Panc1 (cell line): ENCODE measurements around the gene SHB. TPM values are rescaled to one million over a fixed set of nuclear protein-coding genes. Genes with fewer than 3 reads are reported as not detected.

Experiments
- ATAC-seq: fragments of 200-7000 bp; cut with Tn5 transposase; 2 replicates; pipeline ENCODE4 v1.9.1; 2020; ENCODE audit warnings: mild to moderate bottlenecking, moderate library complexity
- BruUV-seq: library from RNA; stranded (reverse); fragments of 400-500 nt; replicated peaks from 2 replicates; lab custom pipeline; 2021; lab: Mats Ljungman, UMichigan
- CTCF ChIA-PET: fragments of 300-600 bp; sonication (Branson Sonifier 250); formaldehyde crosslinking; loops from one replicate; lab custom pipeline; 2022; ENCODE audit warnings: antibody characterized with exemption; lab: Charles Lee
- POLR2A ChIA-PET: fragments of 300-600 bp; sonication (Branson Sonifier 250); formaldehyde crosslinking; loops from one replicate; lab custom pipeline; 2022; ENCODE audit warnings: antibody characterized with exemption; lab: Charles Lee
- DNase-seq: peaks from one replicate; pipeline ENCODE4 v3.0.0-alpha.2; 2010; ENCODE audit warnings: low read depth, low spot score
- H3K27ac ChIP-seq: 2 replicates; pipeline ENCODE4 v1.5.1; 2011; ENCODE audit warnings: mild to moderate bottlenecking, low read length, inconsistent platforms
- H3K27me3 ChIP-seq: fragments of 200-500 bp; sonication (Bioruptor generic); 2 replicates; pipeline ENCODE4 v1.6.0; 2014; ENCODE audit warnings: low read length, inconsistent platforms; ENCODE audit not compliant: control insufficient read depth, insufficient read depth
- H3K36me3 ChIP-seq: fragments of 200-500 bp; sonication (Bioruptor generic); 2 replicates; pipeline ENCODE4 v1.5.1; 2014; ENCODE audit warnings: inconsistent platforms, mild to moderate bottlenecking, low read length, moderate library complexity; ENCODE audit not compliant: control insufficient read depth, insufficient read depth
- H3K4me1 ChIP-seq: 2 replicates; pipeline ENCODE4 v1.5.1; 2011; ENCODE audit warnings: inconsistent platforms, mild to moderate bottlenecking, low read length, moderate library complexity; ENCODE audit not compliant: control insufficient read depth, insufficient read depth
- H3K4me3 ChIP-seq, 2 experiments: 2 replicates each; pipeline ENCODE4 v1.5.1; 2011 to 2012; ENCODE audit warnings: low read depth in 2 of 2, low read length in 2 of 2, mild to moderate bottlenecking in 2 of 2, inconsistent platforms in 1 of 2, moderate library complexity in 1 of 2
- H3K9me3 ChIP-seq: fragments of 200-500 bp; sonication (Bioruptor generic); 2 replicates; pipeline ENCODE4 v1.5.1; 2014; ENCODE audit warnings: low read depth, mild to moderate bottlenecking, inconsistent platforms, low read length, moderate library complexity; ENCODE audit not compliant: control insufficient read depth, insufficient read depth
- POLR2AphosphoS5 ChIP-seq: IDR thresholded peaks from 2 replicates; pipeline ENCODE4 v1.6.1; 2012; ENCODE audit warnings: mild to moderate bottlenecking, low read depth, low read length, moderate library complexity
- REST ChIP-seq, 2 experiments: IDR thresholded peaks; 2 replicates each; pipeline ENCODE4 v1.6.1; 2011 to 2012; ENCODE audit warnings: low read depth in 2 of 2, control low read depth in 1 of 2, low read length in 1 of 2, mild to moderate bottlenecking in 1 of 2, moderate library complexity in 1 of 2; ENCODE audit not compliant: insufficient read depth in 1 of 2
- SIN3A ChIP-seq: IDR thresholded peaks from 2 replicates; pipeline ENCODE4 v1.6.1; 2012; ENCODE audit warnings: low read depth, mild to moderate bottlenecking, low read length, moderate library complexity, borderline replicate concordance; ENCODE audit not compliant: insufficient read depth
- TCF7L2 ChIP-seq: IDR thresholded peaks from 2 replicates; pipeline ENCODE4 v1.6.1; 2011; ENCODE audit warnings: mild to moderate bottlenecking, low read depth, low read length, inconsistent platforms
- in situ Hi-C: cut with HindIII; loops from 2 replicates; pipeline ENCODE4 v1.10.0; 2016; ENCODE audit warnings: low sequenced_read_pairs, low pct_unique_long_range_greater_than_20kb
- intact Hi-C: fragments of 100-400 bp; cut with micrococcal nuclease; formaldehyde crosslinking; loops from one replicate; pipeline ENCODE4 v1.10.0; 2022; ENCODE audit not compliant: unreplicated experiment
- total RNA-seq: library from RNA; stranded (reverse); gene quantifications from one replicate; pipeline ENCODE4 v1.2.1, GENCODE V29; 2021; ENCODE audit not compliant: unreplicated experiment
- TF ChIP-seq, protein P1 (sequence below): fragments of 450-650 bp; IDR thresholded peaks from 2 replicates; pipeline ENCODE4 v1.5.1; 2017; ENCODE audit warnings: mild to moderate bottlenecking

Gene SHB
- total RNA-seq, 1 experiment from 2014 or later: 59.9 TPM

DNA sequence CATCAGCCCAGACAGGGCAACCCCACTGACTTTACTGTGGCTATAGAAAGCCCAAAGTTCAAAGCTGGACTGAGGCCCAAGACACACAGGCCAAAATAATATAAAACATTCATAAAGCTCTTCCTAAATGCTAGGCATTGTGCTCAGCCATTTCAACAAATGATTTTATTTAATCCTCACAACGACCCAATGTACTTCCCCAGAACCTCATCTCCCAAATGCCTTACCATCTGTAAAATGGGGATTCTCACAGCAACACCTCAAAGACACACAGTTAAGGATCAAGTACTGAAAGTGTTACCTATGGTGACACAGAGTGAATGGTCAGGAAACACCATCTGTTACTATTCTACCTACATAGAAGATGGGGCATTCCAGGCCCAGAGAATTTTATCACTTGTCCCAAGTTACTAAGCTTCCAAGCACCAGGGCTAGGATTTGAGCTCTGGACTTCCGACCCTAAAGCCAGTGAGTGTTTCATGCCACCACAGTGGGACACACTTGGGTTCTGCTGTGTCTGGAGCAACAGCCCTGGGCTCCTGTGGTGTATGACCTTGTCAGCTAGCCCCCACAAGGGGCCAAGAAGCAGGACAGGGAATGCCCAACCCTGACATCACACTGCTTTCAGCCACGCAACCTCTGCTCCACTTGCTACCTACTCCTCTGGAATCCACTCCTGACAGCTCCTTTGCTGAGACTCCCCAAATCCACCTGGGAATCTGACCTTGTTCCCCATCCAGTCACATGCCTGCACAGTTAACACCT, 15.1 kb downstream of the SHB start:
- CTCF ChIA-PET: interaction anchor here (1.7 kb wide), 1 partner anchor 37 kb away, joined by 4 read pairs; no protein-coding TSS in a partner anchor
- Histone ChIP-seq H3K36me3 (0 out of 2 replicates have a peak, but pooled peaks cover 2% of the 10 kb centered on the region), H3K4me1 (peaks cover 96% of the 10 kb centered on the region), H3K27me3 (no peaks in the 10 kb centered on the region), H3K9me3 (no peaks in the 10 kb centered on the region), H3K4me3 (no peak overlapping the region), H3K27ac (peak overlapping the region; percentile 99)
- no peak for ATAC-seq
- in situ Hi-C loops: no loop called here
- intact Hi-C loops: no loop called here
- no peak for DNase-seq
- POLR2A ChIA-PET: no interaction called here
- BruUV-seq: no TSS peak
- TF ChIP-seq, protein P1, sequence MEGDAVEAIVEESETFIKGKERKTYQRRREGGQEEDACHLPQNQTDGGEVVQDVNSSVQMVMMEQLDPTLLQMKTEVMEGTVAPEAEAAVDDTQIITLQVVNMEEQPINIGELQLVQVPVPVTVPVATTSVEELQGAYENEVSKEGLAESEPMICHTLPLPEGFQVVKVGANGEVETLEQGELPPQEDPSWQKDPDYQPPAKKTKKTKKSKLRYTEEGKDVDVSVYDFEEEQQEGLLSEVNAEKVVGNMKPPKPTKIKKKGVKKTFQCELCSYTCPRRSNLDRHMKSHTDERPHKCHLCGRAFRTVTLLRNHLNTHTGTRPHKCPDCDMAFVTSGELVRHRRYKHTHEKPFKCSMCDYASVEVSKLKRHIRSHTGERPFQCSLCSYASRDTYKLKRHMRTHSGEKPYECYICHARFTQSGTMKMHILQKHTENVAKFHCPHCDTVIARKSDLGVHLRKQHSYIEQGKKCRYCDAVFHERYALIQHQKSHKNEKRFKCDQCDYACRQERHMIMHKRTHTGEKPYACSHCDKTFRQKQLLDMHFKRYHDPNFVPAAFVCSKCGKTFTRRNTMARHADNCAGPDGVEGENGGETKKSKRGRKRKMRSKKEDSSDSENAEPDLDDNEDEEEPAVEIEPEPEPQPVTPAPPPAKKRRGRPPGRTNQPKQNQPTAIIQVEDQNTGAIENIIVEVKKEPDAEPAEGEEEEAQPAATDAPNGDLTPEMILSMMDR: no peak
- TF ChIP-seq REST (IDR thresholded peaks at IDR 0.05; ENCODE audit: insufficient read depth in 1 of 2, low read depth in 2 of 2, low read length in 1 of 2) (no peak), TCF7L2 (no peak), SIN3A (no peak), POLR2AphosphoS5 (no peak)

- H3K4me1 ChIP-seq: peaks cover 90% of the 10 kb centered on the region
- BruUV-seq: no TSS peak
- in situ Hi-C loops: no loop called here
These were observed 17.1 kb downstream of the SHB start for GRCh38 chr9:38051780-38052546.

More at GRCh38 chr9:38051780-38052546, 17.1 kb downstream of the SHB start:
- Histone ChIP-seq H3K27me3 (no peaks in the 10 kb centered on the region), H3K9me3 (no peaks in the 10 kb centered on the region), H3K27ac (peak overlapping the region; percentile 99), H3K4me3 (no peak overlapping the region), H3K36me3 (0 out of 2 replicates have a peak, but pooled peaks cover 2% of the 10 kb centered on the region)
- CTCF ChIA-PET: no interaction called here
- TF ChIP-seq, protein P1: no peak
- TF ChIP-seq POLR2AphosphoS5 (no peak), REST (IDR thresholded peaks at IDR 0.05; ENCODE audit: insufficient read depth in 1 of 2, low read depth in 2 of 2, low read length in 1 of 2) (no peak), TCF7L2 (no peak), SIN3A (no peak)
- intact Hi-C loops: no loop called here
- DNase-seq (no peak), ATAC-seq (no peak)
- POLR2A ChIA-PET: no interaction called here
